Measurements from ENCODE around the gene INPPL1.

Gene INPPL1

GRCh38 chr11:72232260-72233055, 7.9 kb downstream of the INPPL1 start:
- no peak for DNase-seq

GRCh38 chr11:72233056-72233772, 8.6 kb downstream of the INPPL1 start:
- no peak for DNase-seq

GRCh38 chr11:72233773-72234513, 9.4 kb downstream of the INPPL1 start:
- no peak for DNase-seq

GRCh38 chr11:72234514-72234830, 9.9 kb downstream of the INPPL1 start:
- no peak for DNase-seq

GRCh38 chr11:72234920-72235319, 10.4 kb downstream of the INPPL1 start:
- no peak for DNase-seq

GRCh38 chr11:72235351-72236057, 10.9 kb downstream of the INPPL1 start:
- no peak for DNase-seq

- DNase-seq = no peak
Measured at GRCh38 chr11:72236083-72236697, 11.6 kb downstream of the INPPL1 start.

GRCh38 chr11:72236774-72237111, 12.2 kb downstream of the INPPL1 start:
- no peak for DNase-seq

GRCh38 chr11:72237112-72237931, 12.8 kb downstream of the INPPL1 start:
- DNase-seq = no peak

- peak; percentile 24 for DNase-seq
Measured at GRCh38 chr11:72238040-72238450, 13.5 kb downstream of the INPPL1 start.

- no peak for DNase-seq
Measured at GRCh38 chr11:72238492-72239312, 14.1 kb downstream of the INPPL1 start.

- no peak for DNase-seq
Measured at GRCh38 chr11:72239313-72239848, 14.8 kb downstream of the INPPL1 start.

GRCh38 chr11:72239849-72240460, 15.4 kb downstream of the INPPL1 start:
- no peak for DNase-seq

- no peak for DNase-seq
Measured at GRCh38 chr11:72240461-72241290, 16.1 kb downstream of the INPPL1 start.

- DNase-seq = no peak
Measured at GRCh38 chr11:72241291-72241781, 16.8 kb downstream of the INPPL1 start.

GRCh38 chr11:72242141-72242540, 17.6 kb downstream of the INPPL1 start:
- no peak for DNase-seq

GRCh38 chr11:72243173-72244059, 18.8 kb downstream of the INPPL1 start:
- no peak for DNase-seq

- no peak for DNase-seq
Measured at GRCh38 chr11:72244060-72244360, 19.4 kb downstream of the INPPL1 start, which contains the start of gene PHOX2A. Gene PHOX2A, minus strand, starts transcription at chr11:72244176. Its CDS starts 172 bp downstream, at chr11:72244004.

Measured in stimulated activated naive CD4-positive, alpha-beta T cell treated with Interleukin-2 at 50 U/mL for 16 hours (primary cell).